Ovary (tissue), 3 donors: ENCODE measurements around the gene BMPR1A.

Experiments
- POLR2A ChIP-seq: fragments of 450-650 bp; IDR thresholded peaks from one replicate; pipeline ENCODE4 v1.6.1; 2017; ENCODE audit warnings: antibody characterized with exemption, mild to moderate bottlenecking, moderate library complexity
- TF ChIP-seq, protein P1 (sequence below), 3 donors: fragments of 450-650 bp in 2 of 3; fragments of 200-600 bp in 1 of 3; IDR thresholded peaks; one replicate each; pipeline versions ENCODE4 v1.5.1 to v1.8.0; 2016 to 2022; ENCODE audit warnings: antibody characterized with exemption in 3 of 3, mild to moderate bottlenecking in 1 of 3
- donor health status: DM: no; HTN: no; CAD: no.

DNA sequence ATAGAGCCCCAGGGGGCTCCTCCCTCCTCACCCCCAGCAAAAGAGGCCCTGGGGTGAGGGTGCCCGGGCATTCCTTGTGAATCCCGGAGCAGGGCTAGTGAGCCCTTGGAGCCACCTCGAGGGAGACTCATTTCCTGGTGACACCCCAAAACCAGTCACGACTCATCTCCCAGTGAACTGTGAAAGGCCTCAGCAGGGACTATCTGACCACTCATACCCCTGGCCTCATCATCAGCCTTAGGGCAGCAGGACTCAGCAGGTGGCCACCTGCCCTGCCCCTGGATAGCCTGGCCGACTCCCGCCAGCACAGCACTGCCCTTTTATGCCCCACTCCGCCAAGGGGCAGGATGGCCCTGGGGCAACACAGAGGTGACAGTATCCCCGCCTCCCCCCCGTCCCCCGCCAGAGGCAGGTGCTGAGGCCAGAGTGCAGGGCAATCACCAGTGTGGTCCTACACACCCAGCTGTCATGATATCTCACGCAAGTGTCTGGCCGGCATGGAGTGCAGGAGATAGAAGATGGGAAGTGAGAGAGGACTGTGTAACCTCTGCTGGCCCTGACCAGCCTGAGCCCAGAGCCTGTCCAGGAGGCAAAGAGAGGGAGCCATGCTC lies 205.2 kb downstream of the BMPR1A start:
- TF ChIP-seq, protein P1, sequence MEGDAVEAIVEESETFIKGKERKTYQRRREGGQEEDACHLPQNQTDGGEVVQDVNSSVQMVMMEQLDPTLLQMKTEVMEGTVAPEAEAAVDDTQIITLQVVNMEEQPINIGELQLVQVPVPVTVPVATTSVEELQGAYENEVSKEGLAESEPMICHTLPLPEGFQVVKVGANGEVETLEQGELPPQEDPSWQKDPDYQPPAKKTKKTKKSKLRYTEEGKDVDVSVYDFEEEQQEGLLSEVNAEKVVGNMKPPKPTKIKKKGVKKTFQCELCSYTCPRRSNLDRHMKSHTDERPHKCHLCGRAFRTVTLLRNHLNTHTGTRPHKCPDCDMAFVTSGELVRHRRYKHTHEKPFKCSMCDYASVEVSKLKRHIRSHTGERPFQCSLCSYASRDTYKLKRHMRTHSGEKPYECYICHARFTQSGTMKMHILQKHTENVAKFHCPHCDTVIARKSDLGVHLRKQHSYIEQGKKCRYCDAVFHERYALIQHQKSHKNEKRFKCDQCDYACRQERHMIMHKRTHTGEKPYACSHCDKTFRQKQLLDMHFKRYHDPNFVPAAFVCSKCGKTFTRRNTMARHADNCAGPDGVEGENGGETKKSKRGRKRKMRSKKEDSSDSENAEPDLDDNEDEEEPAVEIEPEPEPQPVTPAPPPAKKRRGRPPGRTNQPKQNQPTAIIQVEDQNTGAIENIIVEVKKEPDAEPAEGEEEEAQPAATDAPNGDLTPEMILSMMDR (IDR thresholded peaks at IDR 0.05): no peak
- no peak for TF ChIP-seq POLR2A
